Left lung (tissue), 10 donors: ENCODE data around the gene PRSS12. TPM values are rescaled to one million over a fixed set of nuclear protein-coding genes. Genes with fewer than 3 reads are reported as not detected.
"Not testable (repeated sequence)": the region's sequence is repeated elsewhere in the genome, so short reads cannot be mapped to it uniquely, and the experiment has no call there.

Experiments
- ATAC-seq: fragments of 200-7000 bp; cut with Tn5 transposase; one replicate; pipeline ENCODE4 v1.9.1; 2020; ENCODE audit warnings: moderate library complexity
- DNase-seq, 4 donors: peaks; one replicate each; pipeline ENCODE4 v3.0.0-alpha.2; 2013 to 2020
- H3K27ac ChIP-seq, 2 donors: fragments of 200-600 bp; sonication (generic) in 1 of 2; one replicate each; pipeline versions ENCODE4 v1.5.0 to v1.8.0; 2020 to 2021
- H3K27me3 ChIP-seq, 2 donors: fragments of 200-600 bp; sonication (generic) in 1 of 2; one replicate each; pipeline versions ENCODE4 v1.5.0 to v1.8.0; 2020 to 2021
- H3K36me3 ChIP-seq, 2 donors: fragments of 200-600 bp; sonication (generic) in 1 of 2; one replicate each; pipeline versions ENCODE4 v1.5.0 to v1.8.0; 2020 to 2021
- H3K4me1 ChIP-seq, 2 donors: fragments of 200-600 bp; one replicate each; pipeline ENCODE4 v1.8.0; 2021
- H3K4me3 ChIP-seq, 2 donors: fragments of 200-600 bp; sonication (generic) in 1 of 2; one replicate each; pipeline versions ENCODE4 v1.5.0 to v1.8.0; 2020 to 2021; ENCODE audit warnings: mild to moderate bottlenecking in 1 of 2
- H3K9me3 ChIP-seq, 2 donors: fragments of 200-600 bp; sonication (generic) in 1 of 2; one replicate each; pipeline versions ENCODE4 v1.5.0 to v1.8.0; 2020 to 2021
- CTCF ChIP-seq, 2 donors: fragments of 200-600 bp; sonication (generic) in 1 of 2; IDR thresholded peaks; one replicate each; pipeline versions ENCODE4 v1.5.0 to v1.8.0; 2021; ENCODE audit warnings: antibody characterized with exemption in 2 of 2
- intact Hi-C, 2 donors: fragments of 100-400 bp; cut with DNase I; formaldehyde crosslinking; loops; one replicate each; pipeline versions ENCODE4 v1.11.2 to v1.14.2; 2022
- polyA plus RNA-seq, 6 donors: library from polyadenylated mRNA; unstranded; fragments of 120-200 nt; gene quantifications; one replicate each; pipeline ENCODE4 v1.2.1, GENCODE V29; 2013; ENCODE audit not compliant: insufficient read length in 6 of 6
- total RNA-seq, 2 donors: library from RNA; stranded (reverse); fragmentation: NEBNext Ultra II Directional; extraction: Animal tissue kit (Norgen Biotek cat#: 25700); gene quantifications; one replicate each; pipeline ENCODE4 v1.2.1, GENCODE V29; 2021
- donor health status: DM: no; HTN: yes; CAD: no.
- donor health status: DM: no; HTN: no; CAD: no.

Gene PRSS12
- total and polyA plus RNA-seq, 8 donors, result 3.8 to 49.8 (median 38.8) TPM

DNA sequence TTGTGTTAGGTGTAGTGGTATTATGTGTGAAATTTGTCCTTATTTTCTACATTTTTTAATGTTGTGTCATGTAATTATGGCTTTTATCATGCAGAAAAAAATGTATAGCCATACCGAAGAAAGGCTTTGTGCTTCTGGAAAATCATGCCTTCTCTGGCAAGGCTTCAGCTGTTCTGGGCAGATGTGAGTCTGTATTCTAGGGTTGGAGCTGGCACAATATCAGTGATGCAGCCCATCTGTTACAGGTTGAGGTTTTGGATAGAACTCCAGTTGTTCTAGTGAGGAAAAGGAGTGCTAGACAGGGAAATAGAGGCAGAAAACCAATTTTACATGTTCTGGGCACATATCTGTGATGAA is 44.8 kb upstream of the PRSS12 start:
- TF ChIP-seq CTCF (IDR thresholded peaks at IDR 0.05), result no peak
- intact Hi-C loops, result no loop called here
- Histone ChIP-seq H3K36me3 (no peaks in the 10 kb centered on the region), H3K27ac (no peak overlapping the region), H3K4me3 (no peak overlapping the region), H3K4me1 (no peaks in the 10 kb centered on the region), H3K27me3 (no peaks in the 10 kb centered on the region), H3K9me3 (peaks cover 0 to 2% of the 10 kb centered on the region in 2 donors)
- DNase-seq (no peak), ATAC-seq (no peak)

DNA sequence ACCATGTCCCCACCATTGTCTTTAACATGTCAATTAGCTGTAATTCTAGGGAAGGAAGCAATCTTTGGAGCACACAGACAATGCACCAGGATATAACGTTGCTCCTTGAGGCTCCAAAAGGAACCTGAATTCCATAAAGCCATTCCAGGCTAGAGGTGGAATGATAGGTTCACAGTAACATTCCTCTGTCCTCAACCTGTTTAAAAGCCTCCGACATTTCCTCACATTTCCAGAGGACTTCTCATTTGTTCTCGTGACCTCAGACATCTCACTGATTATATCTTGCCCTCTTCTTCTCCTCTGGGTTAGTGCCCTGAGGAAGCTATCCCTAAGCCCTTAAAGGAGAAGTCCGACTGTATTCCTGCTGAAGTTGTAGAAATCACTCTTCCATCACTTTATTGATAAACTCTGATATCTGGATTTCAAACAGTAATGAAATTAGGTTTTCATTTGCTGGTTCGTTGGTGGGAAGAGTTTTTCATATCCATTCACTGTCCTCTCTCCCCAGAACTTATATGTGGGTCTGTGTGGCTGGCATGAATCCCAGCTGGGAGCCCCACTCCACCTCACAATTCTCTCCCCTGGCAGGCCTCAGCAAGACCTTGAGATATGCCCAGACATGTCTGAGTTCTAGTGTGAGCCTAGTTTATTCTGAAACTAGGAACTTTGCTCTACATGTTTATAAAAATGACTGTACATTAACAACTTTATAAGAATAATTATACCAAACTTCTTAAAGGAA is 44.2 kb upstream of the PRSS12 start:
- Histone ChIP-seq H3K9me3 (peaks cover 0 to 6% of the 10 kb centered on the region in 2 donors), H3K4me1 (no peaks in the 10 kb centered on the region), H3K36me3 (no peaks in the 10 kb centered on the region), H3K27ac (no peak overlapping the region), H3K4me3 (no peak overlapping the region), H3K27me3 (no peaks in the 10 kb centered on the region)
- intact Hi-C loops, result no loop called here
- no peak for TF ChIP-seq CTCF (IDR thresholded peaks at IDR 0.05)
- no peak for DNase-seq
- no peak for ATAC-seq

DNA sequence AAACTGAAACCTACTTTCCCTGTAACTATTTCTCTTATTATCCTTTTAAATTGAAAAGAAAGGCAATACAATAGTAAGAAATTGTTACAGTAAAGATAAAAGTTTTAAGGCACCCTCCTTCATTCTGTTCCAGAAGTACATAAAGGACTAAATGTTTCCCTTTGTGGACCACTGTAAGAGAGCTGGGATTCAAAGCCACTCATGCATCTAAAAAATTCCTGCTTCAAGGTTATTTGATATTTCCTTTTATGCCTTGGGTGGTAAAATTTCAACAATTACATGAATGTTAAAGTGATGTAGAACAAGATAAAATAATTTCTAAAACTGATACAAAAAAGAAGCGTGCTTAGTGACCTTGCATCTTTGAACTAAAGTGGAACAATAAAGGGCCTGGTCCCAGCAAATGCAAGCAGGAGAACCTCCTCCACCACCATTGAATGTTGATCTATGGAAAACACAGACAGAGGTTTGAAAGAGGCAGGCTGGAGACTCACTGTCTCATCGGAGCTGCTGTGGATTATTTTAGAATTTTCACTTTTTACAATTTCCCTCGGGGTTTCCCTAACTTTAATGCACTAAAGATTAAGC is 42.3 kb upstream of the PRSS12 start:
- DNase-seq (no peak), ATAC-seq (no peak)
- TF ChIP-seq CTCF (IDR thresholded peaks at IDR 0.05), result no peak
- intact Hi-C loops, result no loop called here
- H3K9me3 ChIP-seq, result peaks cover 0 to 6% of the 10 kb centered on the region in 2 donors
- no peaks in the 10 kb centered on the region for H3K27me3 ChIP-seq
- H3K4me3 ChIP-seq, result no peak overlapping the region
- H3K27ac ChIP-seq, result no peak overlapping the region
- no peaks in the 10 kb centered on the region for H3K4me1 ChIP-seq
- no peaks in the 10 kb centered on the region for H3K36me3 ChIP-seq

GRCh38 chr4:118392509-118392908 is 39.7 kb upstream of the PRSS12 start:
- ATAC-seq, H3K4me3 ChIP-seq, DNase-seq, H3K27ac ChIP-seq, H3K9me3 ChIP-seq, H3K27me3 ChIP-seq, H3K4me1 ChIP-seq, H3K36me3 ChIP-seq, intact Hi-C loops: not testable (repeated sequence)

- no peak overlapping the region for H3K27ac ChIP-seq
- no peak overlapping the region for H3K4me3 ChIP-seq
- ATAC-seq (no peak), DNase-seq (no peak)
- peaks cover 0 to 16% of the 10 kb centered on the region in 2 donors for H3K9me3 ChIP-seq
- no peaks in the 10 kb centered on the region for H3K36me3 ChIP-seq
- no peaks in the 10 kb centered on the region for H3K27me3 ChIP-seq
- H3K4me1 ChIP-seq, result no peaks in the 10 kb centered on the region
- TF ChIP-seq CTCF (IDR thresholded peaks at IDR 0.05), result no peak
- intact Hi-C loops, result no loop called here
These were observed 37.3 kb upstream of the PRSS12 start for GRCh38 chr4:118390121-118390520.
